Natural killer cell (primary cell): ENCODE data around the gene IL11RA. TPM values are rescaled to one million over a fixed set of nuclear protein-coding genes. Genes with fewer than 3 reads are reported as not detected.

Source experiments
- ATAC-seq, 3 donors: fragments of 150-1000 bp in 2 of 3; fragments of 200-7000 bp in 1 of 3; cut with Tn5 transposase; 1 replicate in 1 of 3; 2 replicates in 2 of 3; pipeline ENCODE4 v1.10.0; 2021; ENCODE audit warnings: mild to moderate bottlenecking in 2 of 3, moderate library complexity in 2 of 3
- DNase-seq, 2 donors: peaks; one replicate each; pipeline versions ENCODE4 v3.0.0 to v3.0.0-alpha.2; 2013 to 2021; ENCODE audit warnings: mixed read lengths in 1 of 2
- H3K27ac ChIP-seq: one replicate; pipeline ENCODE4 v1.5.1; 2013; ENCODE audit warnings: mild to moderate bottlenecking, low read length
- H3K27me3 ChIP-seq: one replicate; pipeline ENCODE4 v1.6.1; 2013; ENCODE audit warnings: low read length; ENCODE audit not compliant: control insufficient read depth, insufficient read depth
- H3K36me3 ChIP-seq: one replicate; pipeline ENCODE4 v1.6.1; 2013; ENCODE audit warnings: low read length; ENCODE audit not compliant: control insufficient read depth, insufficient read depth
- H3K4me1 ChIP-seq: one replicate; pipeline ENCODE4 v1.6.1; 2013; ENCODE audit warnings: low read length; ENCODE audit not compliant: control insufficient read depth, insufficient read depth
- H3K4me3 ChIP-seq: one replicate; pipeline ENCODE4 v1.5.1; 2013; ENCODE audit warnings: low read length
- H3K9me3 ChIP-seq: one replicate; pipeline ENCODE4 v1.6.1; 2013; ENCODE audit warnings: low read length; ENCODE audit not compliant: control insufficient read depth, insufficient read depth
- H3K27ac Mint-ChIP-seq, 2 donors: one replicate each; pipeline ENCODE4 v1.8.0; 2022; ENCODE audit warnings: mild to moderate bottlenecking in 2 of 2, mixed read lengths in 2 of 2, moderate library complexity in 1 of 2
- H3K27me3 Mint-ChIP-seq, 2 donors: one replicate each; pipeline ENCODE4 v1.8.0; 2022; ENCODE audit warnings: low read depth in 2 of 2, mixed read lengths in 2 of 2
- H3K36me3 Mint-ChIP-seq: one replicate; pipeline ENCODE4 v1.8.0; 2022; ENCODE audit warnings: mixed read lengths
- H3K4me1 Mint-ChIP-seq, 2 donors: one replicate each; pipeline ENCODE4 v1.8.0; 2022; ENCODE audit warnings: mixed read lengths in 2 of 2
- H3K4me3 Mint-ChIP-seq: one replicate; pipeline ENCODE4 v1.8.0; 2022; ENCODE audit warnings: mild to moderate bottlenecking, moderate library complexity, mixed read lengths
- H3K9me3 Mint-ChIP-seq, 2 donors: one replicate each; pipeline ENCODE4 v1.8.0; 2022; ENCODE audit warnings: mixed read lengths in 2 of 2
- WGBS: methylation state at CpG from one replicate; pipeline ENCODE4 v1.1.7; 2013; ENCODE audit warnings: missing lambda C conversion rate; ENCODE audit not compliant: insufficient coverage; 5-methylcytosine and 5-hydroxymethylcytosine counted together
- intact Hi-C: fragments of 100-400 bp; cut with micrococcal nuclease; formaldehyde crosslinking; loops from one replicate; pipeline ENCODE4 v1.14.2; 2022
- total RNA-seq, 4 donors: library from RNA; stranded (reverse); fragments of 120-200 nt in 1 of 4; gene quantifications; one replicate each; pipeline versions ENCODE4 v1.2.3 to v1.2.4, GENCODE V29; 2013 to 2022
- TF ChIP-seq, protein P1 (sequence below): fragments of 200-600 bp; IDR thresholded peaks from one replicate; pipeline ENCODE4 v1.8.0; 2022; ENCODE audit warnings: antibody characterized with exemption

Gene IL11RA
- total RNA-seq, 3 donors from 2014 or later (not counting 1 experiment from before 2014, with no cell fraction given), result 64.2 to 91.1 (median 66.1) TPM

DNA sequence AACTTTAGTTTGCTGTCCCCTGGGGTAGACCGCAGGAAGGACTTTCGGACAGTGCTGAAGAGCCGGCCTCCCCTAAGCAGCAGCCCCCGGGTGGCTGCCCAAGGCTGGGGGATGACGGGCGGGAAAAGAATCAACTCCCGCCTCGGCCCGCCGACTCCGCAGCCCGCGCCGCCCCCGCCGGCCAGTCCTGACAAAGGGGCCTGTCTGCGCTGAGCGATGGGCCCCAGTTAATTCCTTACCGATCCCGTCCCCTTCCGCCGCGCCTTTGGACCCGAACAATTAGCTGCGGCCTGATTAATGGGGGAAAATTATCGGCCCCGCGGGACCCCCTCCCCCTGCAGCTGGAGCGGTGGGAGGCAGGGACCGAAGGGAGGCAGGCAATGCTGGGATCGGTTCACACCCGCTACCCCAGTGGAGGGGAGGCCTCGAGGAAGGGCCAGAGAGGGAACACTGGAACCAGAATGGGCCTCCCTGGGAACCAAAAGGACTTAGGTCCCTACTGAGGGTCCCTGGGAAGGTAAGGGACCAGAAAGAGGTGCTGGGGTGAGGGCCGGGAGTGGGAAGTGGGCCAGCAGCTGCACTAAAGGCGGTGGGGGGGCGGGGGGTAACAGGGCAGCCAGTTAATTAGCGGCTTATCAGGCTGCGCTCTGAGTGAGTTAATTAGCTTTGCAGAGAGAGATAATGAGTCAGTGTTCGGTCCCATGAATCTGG is 27.4 kb upstream of the IL11RA start:
- no peaks in the 10 kb centered on the region for H3K9me3 Mint-ChIP-seq
- TF ChIP-seq, protein P1, sequence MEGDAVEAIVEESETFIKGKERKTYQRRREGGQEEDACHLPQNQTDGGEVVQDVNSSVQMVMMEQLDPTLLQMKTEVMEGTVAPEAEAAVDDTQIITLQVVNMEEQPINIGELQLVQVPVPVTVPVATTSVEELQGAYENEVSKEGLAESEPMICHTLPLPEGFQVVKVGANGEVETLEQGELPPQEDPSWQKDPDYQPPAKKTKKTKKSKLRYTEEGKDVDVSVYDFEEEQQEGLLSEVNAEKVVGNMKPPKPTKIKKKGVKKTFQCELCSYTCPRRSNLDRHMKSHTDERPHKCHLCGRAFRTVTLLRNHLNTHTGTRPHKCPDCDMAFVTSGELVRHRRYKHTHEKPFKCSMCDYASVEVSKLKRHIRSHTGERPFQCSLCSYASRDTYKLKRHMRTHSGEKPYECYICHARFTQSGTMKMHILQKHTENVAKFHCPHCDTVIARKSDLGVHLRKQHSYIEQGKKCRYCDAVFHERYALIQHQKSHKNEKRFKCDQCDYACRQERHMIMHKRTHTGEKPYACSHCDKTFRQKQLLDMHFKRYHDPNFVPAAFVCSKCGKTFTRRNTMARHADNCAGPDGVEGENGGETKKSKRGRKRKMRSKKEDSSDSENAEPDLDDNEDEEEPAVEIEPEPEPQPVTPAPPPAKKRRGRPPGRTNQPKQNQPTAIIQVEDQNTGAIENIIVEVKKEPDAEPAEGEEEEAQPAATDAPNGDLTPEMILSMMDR, result no peak
- Histone ChIP-seq H3K4me1 (peaks cover 36% of the 10 kb centered on the region), H3K9me3 (no peaks in the 10 kb centered on the region), H3K27ac (no peak overlapping the region), H3K36me3 (no peaks in the 10 kb centered on the region), H3K27me3 (peaks cover 64% of the 10 kb centered on the region), H3K4me3 (no peak overlapping the region)
- no peak for ATAC-seq
- H3K27ac Mint-ChIP-seq, result no peak overlapping the region
- peaks cover 35 to 44% of the 10 kb centered on the region in 2 donors for H3K4me1 Mint-ChIP-seq
- intact Hi-C loops, result no loop called here
- no peak for DNase-seq
- H3K27me3 Mint-ChIP-seq, result peaks cover 58 to 59% of the 10 kb centered on the region in 2 donors
- no peak overlapping the region for H3K4me3 Mint-ChIP-seq
- peaks cover 8% of the 10 kb centered on the region for H3K36me3 Mint-ChIP-seq
- WGBS, result 17% methylated on average over 39 of the region's 39 CpGs

DNA sequence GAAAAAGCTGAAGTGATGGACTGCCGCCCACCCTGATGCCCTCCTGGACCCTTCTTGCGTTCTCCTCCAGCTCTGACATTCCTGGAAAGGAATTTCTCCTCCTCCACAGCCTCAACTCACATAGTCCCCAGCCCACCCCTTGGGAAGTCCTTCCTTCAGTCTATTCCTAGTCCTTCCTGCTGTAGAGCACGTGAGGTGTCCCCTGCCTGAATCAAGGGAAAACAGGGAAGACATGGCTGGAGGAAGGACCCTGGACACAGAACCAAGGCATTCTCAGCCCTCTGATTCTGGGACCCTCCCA is 26.8 kb upstream of the IL11RA start:
- Mint-ChIP-seq H3K27ac (no peak overlapping the region), H3K4me3 (no peak overlapping the region), H3K36me3 (peaks cover 8% of the 10 kb centered on the region), H3K27me3 (peaks cover 63 to 64% of the 10 kb centered on the region in 2 donors), H3K9me3 (no peaks in the 10 kb centered on the region), H3K4me1 (peaks cover 29 to 40% of the 10 kb centered on the region in 2 donors)
- Histone ChIP-seq H3K27ac (no peak overlapping the region), H3K4me1 (peaks cover 31% of the 10 kb centered on the region), H3K4me3 (no peak overlapping the region), H3K27me3 (peaks cover 68% of the 10 kb centered on the region), H3K9me3 (no peaks in the 10 kb centered on the region), H3K36me3 (no peaks in the 10 kb centered on the region)
- WGBS, result 79% methylated on average over 3 of the region's 3 CpGs
- TF ChIP-seq, protein P1, result no peak
- intact Hi-C loops, result no loop called here
- ATAC-seq (no peak), DNase-seq (no peak)

DNA sequence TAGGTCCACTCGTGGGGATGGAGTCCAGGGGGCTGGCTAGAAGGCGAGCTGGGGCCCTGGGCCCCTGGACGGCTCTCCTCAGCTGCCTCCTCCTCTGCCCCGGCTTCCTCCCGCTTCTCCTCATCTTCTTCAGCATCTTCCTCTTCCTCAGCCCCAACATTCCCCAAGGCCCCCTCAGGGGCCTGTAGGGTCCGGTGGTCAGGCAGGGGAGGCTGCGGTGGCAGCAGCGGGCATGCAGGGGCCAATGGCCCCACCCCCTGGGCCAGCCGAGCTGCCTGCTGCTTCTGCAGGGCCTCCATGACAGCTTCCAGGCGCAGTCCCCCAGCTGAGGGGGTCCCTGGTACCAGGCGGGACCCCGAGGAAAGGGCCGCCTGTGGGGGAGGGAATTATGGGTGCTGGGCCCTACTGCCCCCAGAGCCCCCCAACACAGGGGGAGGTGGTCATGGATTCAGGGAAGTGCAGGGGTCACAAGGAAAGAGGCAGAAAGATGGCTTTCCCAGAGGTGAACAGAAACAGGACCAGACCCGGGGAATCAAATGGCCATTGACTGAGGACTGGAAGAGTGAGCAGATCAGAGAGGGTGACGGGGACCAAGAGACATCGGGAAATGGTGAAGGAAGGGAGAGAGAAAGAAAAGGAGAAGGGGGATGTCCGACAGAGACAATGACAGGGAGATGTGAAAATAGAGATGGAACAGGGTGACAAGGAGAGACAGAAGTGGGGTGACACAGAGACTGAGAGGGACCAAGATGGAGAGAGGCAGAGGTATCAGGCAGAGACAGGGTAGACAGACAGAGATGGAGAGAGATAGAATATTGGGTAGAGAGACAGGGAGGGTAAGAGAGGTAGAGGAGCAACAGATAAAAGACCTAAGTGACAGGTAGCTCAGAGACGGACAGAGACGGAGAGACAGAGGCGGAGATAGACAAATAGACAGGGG is 24.0 kb upstream of the IL11RA start:
- Histone ChIP-seq H3K27ac (no peak overlapping the region), H3K4me3 (no peak overlapping the region), H3K27me3 (peaks cover 54% of the 10 kb centered on the region), H3K4me1 (peaks cover 24% of the 10 kb centered on the region), H3K9me3 (no peaks in the 10 kb centered on the region), H3K36me3 (no peaks in the 10 kb centered on the region)
- Mint-ChIP-seq H3K4me1 (peaks cover 22 to 26% of the 10 kb centered on the region in 2 donors), H3K36me3 (peaks cover 8% of the 10 kb centered on the region), H3K27me3 (peaks cover 55 to 58% of the 10 kb centered on the region in 2 donors), H3K27ac (peak overlapping the region; percentile 1 to 29), H3K9me3 (no peaks in the 10 kb centered on the region), H3K4me3 (peak overlapping the region; percentile 86)
- intact Hi-C loops, result no loop called here
- WGBS, result 34% methylated on average over 20 of the region's 20 CpGs
- ATAC-seq (peak in 1 of 3 donors; percentile 9), DNase-seq (no peak)
- TF ChIP-seq, protein P1, result no peak
